GM12875 (cell line): ENCODE data around the gene CXorf58.
"Not testable (repeated sequence)": the region's sequence is repeated elsewhere in the genome, so short reads cannot be mapped to it uniquely, and the experiment has no call there.

ENCODE experiments used
- H3K4me3 ChIP-seq: one replicate; pipeline ENCODE4 v1.5.1; 2011; ENCODE audit warnings: low read depth, low read length, control low read depth
- CTCF ChIP-seq: IDR thresholded peaks from 2 replicates; pipeline ENCODE4 v1.5.1; 2011; ENCODE audit warnings: low read depth, mild to moderate bottlenecking, control low read depth, inconsistent platforms, low read length, moderate library complexity, borderline replicate concordance; ENCODE audit not compliant: insufficient read depth

Gene CXorf58

GRCh38 chrX:23954396-23954795, 46.6 kb downstream of the CXorf58 start:
- no peak overlapping the region for H3K4me3 ChIP-seq
- no peak for TF ChIP-seq CTCF

- TF ChIP-seq CTCF, result no peak
These were observed 52.0 kb downstream of the CXorf58 start for GRCh38 chrX:23959781-23960180.

GRCh38 chrX:23964191-23964590, 56.4 kb downstream of the CXorf58 start:
- no peak overlapping the region for H3K4me3 ChIP-seq
- TF ChIP-seq CTCF, result no peak

More at GRCh38 chrX:23959781-23960180, 52.0 kb downstream of the CXorf58 start:
- no peak overlapping the region for H3K4me3 ChIP-seq

- not testable (repeated sequence) for H3K4me3 ChIP-seq
These were observed 57.8 kb downstream of the CXorf58 start for GRCh38 chrX:23965630-23966029.

GRCh38 chrX:23978491-23978890, 70.7 kb downstream of the CXorf58 start:
- no peak for TF ChIP-seq CTCF
- no peak overlapping the region for H3K4me3 ChIP-seq

GRCh38 chrX:23980011-23980441, 72.2 kb downstream of the CXorf58 start:
- no peak for TF ChIP-seq CTCF

GRCh38 chrX:23981222-23981621, 73.4 kb downstream of the CXorf58 start:
- H3K4me3 ChIP-seq, result no peak overlapping the region
- no peak for TF ChIP-seq CTCF

More at GRCh38 chrX:23980011-23980441, 72.2 kb downstream of the CXorf58 start:
- no peak overlapping the region for H3K4me3 ChIP-seq

GRCh38 chrX:23981711-23982110, 73.9 kb downstream of the CXorf58 start:
- TF ChIP-seq CTCF, result no peak
- H3K4me3 ChIP-seq, result no peak overlapping the region
